H9 (cell line): ENCODE results near the gene ITGB3. TPM values are rescaled to one million over a fixed set of nuclear protein-coding genes. Genes with fewer than 3 reads are reported as not detected.

ENCODE experiments used
- DNase-seq: peaks from one replicate; pipeline ENCODE4 v3.0.0-alpha.2; 2017
- H2AFZ ChIP-seq: one replicate; pipeline ENCODE4 v1.6.1; 2013; ENCODE audit warnings: mild to moderate bottlenecking, low read length, control low read depth, moderate library complexity
- H2AK5ac ChIP-seq: 2 replicates; pipeline ENCODE4 v1.6.1; 2013; ENCODE audit warnings: low read length, control low read depth, mixed read lengths; ENCODE audit not compliant: insufficient read length
- H2BK120ac ChIP-seq: one replicate; pipeline ENCODE4 v1.6.1; 2013; ENCODE audit warnings: low read depth, mild to moderate bottlenecking, low read length, control low read depth, inconsistent platforms; ENCODE audit not compliant: poor library complexity, severe bottlenecking
- H2BK12ac ChIP-seq: 2 replicates; pipeline ENCODE4 v1.6.1; 2013; ENCODE audit warnings: low read length, control low read depth, mixed read lengths, low read depth; ENCODE audit not compliant: insufficient read length
- H2BK15ac ChIP-seq: 2 replicates; pipeline ENCODE4 v1.6.1; 2013; ENCODE audit warnings: low read depth, low read length, control low read depth
- H2BK20ac ChIP-seq: one replicate; pipeline ENCODE4 v1.6.1; 2013; ENCODE audit warnings: low read depth, mild to moderate bottlenecking, low read length, control low read depth, inconsistent platforms; ENCODE audit not compliant: poor library complexity, severe bottlenecking
- H2BK5ac ChIP-seq: 2 replicates; pipeline ENCODE4 v1.6.1; 2013; ENCODE audit warnings: low read length, control low read depth, mixed read lengths; ENCODE audit not compliant: insufficient read length
- H3K14ac ChIP-seq: 2 replicates; pipeline ENCODE4 v1.6.1; 2013; ENCODE audit warnings: low read length, control low read depth; ENCODE audit not compliant: insufficient read depth
- H3K18ac ChIP-seq: 2 replicates; pipeline ENCODE4 v1.6.1; 2013; ENCODE audit warnings: low read depth, mild to moderate bottlenecking, mixed read lengths, low read length, control low read depth; ENCODE audit not compliant: insufficient read length
- H3K23ac ChIP-seq: 2 replicates; pipeline ENCODE4 v1.6.1; 2013; ENCODE audit warnings: low read length, control low read depth, mixed read lengths, low read depth; ENCODE audit not compliant: insufficient read length
- H3K23me2 ChIP-seq: 2 replicates; pipeline ENCODE4 v1.6.1; 2013; ENCODE audit warnings: low read depth, mild to moderate bottlenecking, mixed read lengths, low read length, control low read depth; ENCODE audit not compliant: insufficient read length, poor library complexity, severe bottlenecking
- H3K27ac ChIP-seq: 2 replicates; pipeline ENCODE4 v1.5.1; 2013; ENCODE audit warnings: low read length, control low read depth, mixed read lengths, low read depth; ENCODE audit not compliant: insufficient read length
- H3K27me3 ChIP-seq: 2 replicates; pipeline ENCODE4 v1.6.1; 2013; ENCODE audit warnings: low read length, control low read depth, inconsistent platforms; ENCODE audit not compliant: insufficient read depth
- H3K4ac ChIP-seq: 2 replicates; pipeline ENCODE4 v1.6.1; 2013; ENCODE audit warnings: low read depth, mild to moderate bottlenecking, control low read depth, inconsistent platforms, low read length, moderate library complexity
- H3K4me1 ChIP-seq: 2 replicates; pipeline ENCODE4 v1.6.1; 2013; ENCODE audit warnings: low read length, control low read depth, inconsistent platforms; ENCODE audit not compliant: insufficient read depth
- H3K4me2 ChIP-seq: 2 replicates; pipeline ENCODE4 v1.6.1; 2013; ENCODE audit warnings: low read length, control low read depth, mixed read lengths; ENCODE audit not compliant: insufficient read length, insufficient read depth
- H3K56ac ChIP-seq: 2 replicates; pipeline ENCODE4 v1.6.1; 2013; ENCODE audit warnings: low read depth, mild to moderate bottlenecking, mixed read lengths, low read length, control low read depth; ENCODE audit not compliant: insufficient read length
- H3K79me1 ChIP-seq: 2 replicates; pipeline ENCODE4 v1.6.1; 2013; ENCODE audit warnings: low read depth, mild to moderate bottlenecking, moderate library complexity, low read length, control low read depth, inconsistent platforms; ENCODE audit not compliant: insufficient read depth, poor library complexity, severe bottlenecking
- H3K79me2 ChIP-seq: 2 replicates; pipeline ENCODE4 v1.6.1; 2013; ENCODE audit warnings: low read length, control low read depth, inconsistent platforms; ENCODE audit not compliant: insufficient read depth
- H3K9ac ChIP-seq: 2 replicates; pipeline ENCODE4 v1.6.1; 2013; ENCODE audit warnings: low read length, control low read depth, mixed read lengths; ENCODE audit not compliant: insufficient read length; ENCODE audit errors: extremely low read depth
- H3K9me3 ChIP-seq: one replicate; pipeline ENCODE4 v1.6.1; 2013; ENCODE audit warnings: low read depth, low read length, inconsistent platforms; ENCODE audit not compliant: control insufficient read depth
- H3T11ph ChIP-seq: one replicate; pipeline ENCODE4 v1.6.1; 2013; ENCODE audit warnings: mild to moderate bottlenecking, low read length, control low read depth, inconsistent platforms
- H4K20me1 ChIP-seq: one replicate; pipeline ENCODE4 v1.6.1; 2013; ENCODE audit not compliant: control insufficient read depth, insufficient read length, insufficient read depth
- H4K5ac ChIP-seq: 2 replicates; pipeline ENCODE4 v1.6.1; 2013; ENCODE audit warnings: low read depth, mild to moderate bottlenecking, mixed read lengths, low read length, control low read depth; ENCODE audit not compliant: insufficient read length
- H4K8ac ChIP-seq: replicated peaks from 2 replicates; pipeline ENCODE4 v1.6.1; 2013; ENCODE audit warnings: low read length, control low read depth, mixed read lengths, low read depth; ENCODE audit not compliant: insufficient read length
- H4K91ac ChIP-seq: 2 replicates; pipeline ENCODE4 v1.6.1; 2013; ENCODE audit warnings: low read depth, mild to moderate bottlenecking, moderate library complexity, mixed read lengths, low read length, control low read depth; ENCODE audit not compliant: insufficient read length
- H3K27ac Mint-ChIP-seq, 3 experiments: 2 replicates in 2 of 3; 3 replicates in 1 of 3; pipeline ENCODE4 v1.8.0; 2020 to 2021; ENCODE audit warnings: mixed read lengths in 3 of 3, mild to moderate bottlenecking in 1 of 3, moderate library complexity in 1 of 3
- H3K27me3 Mint-ChIP-seq: 2 replicates; pipeline ENCODE4 v1.8.0; 2021; ENCODE audit warnings: low read depth, mild to moderate bottlenecking, moderate library complexity, mixed read lengths
- H3K36me3 Mint-ChIP-seq, 3 experiments: 2 replicates in 2 of 3; 3 replicates in 1 of 3; pipeline ENCODE4 v1.8.0; 2020 to 2021; ENCODE audit warnings: low read depth in 3 of 3, mixed read lengths in 3 of 3; ENCODE audit not compliant: insufficient read depth in 1 of 3
- H3K4me1 Mint-ChIP-seq, 2 experiments: 2 replicates each; pipeline ENCODE4 v1.8.0; 2020; ENCODE audit warnings: mixed read lengths in 2 of 2
- H3K4me3 Mint-ChIP-seq, 2 experiments: 2 replicates in 1 of 2; 3 replicates in 1 of 2; pipeline ENCODE4 v1.8.0; 2020 to 2021; ENCODE audit warnings: mild to moderate bottlenecking in 2 of 2, mixed read lengths in 2 of 2, moderate library complexity in 1 of 2
- H3K9me3 Mint-ChIP-seq, 2 experiments: 2 replicates in 1 of 2; 3 replicates in 1 of 2; pipeline ENCODE4 v1.8.0; 2020; ENCODE audit warnings: mild to moderate bottlenecking in 2 of 2, mixed read lengths in 2 of 2, moderate library complexity in 1 of 2
- WGBS: extraction: QIAGEN DNeasy Blood & Tissue Kit; methylation state at CpG from one replicate; pipeline ENCODE4 v1.1.7; 2013; ENCODE audit warnings: missing lambda C conversion rate, low lambda C conversion rate, mixed read lengths; ENCODE audit not compliant: insufficient read length; ENCODE audit errors: extremely low coverage; 5-methylcytosine and 5-hydroxymethylcytosine counted together
- total RNA-seq: library from RNA; stranded (reverse); gene quantifications from 2 replicates; pipeline ENCODE4 v1.2.1, GENCODE V29; 2021
- TF ChIP-seq, protein P1 (sequence below): fragments of 200-600 bp; sonication (generic); conservative IDR thresholded peaks from 3 replicates; pipeline ENCODE4 v1.8.0; 2021; ENCODE audit warnings: antibody characterized with exemption, mild to moderate bottlenecking

Gene ITGB3
- total RNA-seq, 1 experiment from 2014 or later, result not detected

DNA sequence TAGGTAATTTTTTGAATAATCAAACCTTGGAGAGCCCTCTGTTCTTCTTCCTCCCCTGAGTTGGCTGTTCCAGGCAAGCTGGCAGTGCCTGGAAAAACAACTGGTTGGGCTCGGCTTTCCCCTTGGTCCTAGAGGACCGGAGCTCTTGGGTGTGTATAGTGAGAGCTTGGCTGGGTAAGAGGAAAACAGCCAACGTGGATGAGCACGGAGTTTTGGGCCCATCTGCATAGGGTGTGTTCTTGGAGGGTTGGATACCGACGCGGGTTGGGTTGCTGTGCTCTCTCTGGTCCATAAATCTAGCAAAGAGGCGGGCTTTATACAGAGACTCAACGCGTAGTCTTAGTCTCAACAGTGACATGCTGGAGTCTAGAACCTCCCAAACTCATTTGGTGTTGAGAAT, 23.2 kb downstream of the ITGB3 start:
- H4K8ac ChIP-seq, result no peak overlapping the region
- H2BK120ac ChIP-seq, result no peak overlapping the region
- no peak overlapping the region for H3T11ph ChIP-seq
- no peak overlapping the region for H2BK20ac ChIP-seq
- no peak overlapping the region for H3K9ac ChIP-seq
- H2AK5ac ChIP-seq, result no peak overlapping the region
- H3K79me2 ChIP-seq, result no peaks in the 10 kb centered on the region
- H3K4me1 ChIP-seq, result peaks cover 21% of the 10 kb centered on the region
- 0 out of 2 replicates have a peak, but pooled peaks cover 2% of the 10 kb centered on the region for H3K27me3 ChIP-seq
- no peak overlapping the region for H2AFZ ChIP-seq
- no peaks in the 10 kb centered on the region for H3K9me3 ChIP-seq
- no peak overlapping the region for H3K4ac ChIP-seq
- H4K91ac ChIP-seq, result no peak overlapping the region
- H3K23ac ChIP-seq, result no peak overlapping the region
- H3K18ac ChIP-seq, result no peak overlapping the region
- H3K14ac ChIP-seq, result no peak overlapping the region
- H2BK15ac ChIP-seq, result no peak overlapping the region
- no peak overlapping the region for H3K56ac ChIP-seq
- Mint-ChIP-seq H3K36me3 (no peaks in the 10 kb centered on the region), H3K4me1 (peaks cover 43% of the 10 kb centered on the region in 2 experiments), H3K27ac (peak overlapping the region in 2 of 3 experiments; percentile 17 to 58; a peak in 2 of 7 replicates), H3K4me3 (no peak overlapping the region), H3K9me3 (no peaks in the 10 kb centered on the region; a peak in 1 of 5 replicates), H3K27me3 (peaks cover 6% of the 10 kb centered on the region)
- no peaks in the 10 kb centered on the region for H4K20me1 ChIP-seq
- H3K23me2 ChIP-seq, result no peaks in the 10 kb centered on the region
- peak; percentile 77 for DNase-seq
- no peak overlapping the region for H4K5ac ChIP-seq
- TF ChIP-seq, protein P1, sequence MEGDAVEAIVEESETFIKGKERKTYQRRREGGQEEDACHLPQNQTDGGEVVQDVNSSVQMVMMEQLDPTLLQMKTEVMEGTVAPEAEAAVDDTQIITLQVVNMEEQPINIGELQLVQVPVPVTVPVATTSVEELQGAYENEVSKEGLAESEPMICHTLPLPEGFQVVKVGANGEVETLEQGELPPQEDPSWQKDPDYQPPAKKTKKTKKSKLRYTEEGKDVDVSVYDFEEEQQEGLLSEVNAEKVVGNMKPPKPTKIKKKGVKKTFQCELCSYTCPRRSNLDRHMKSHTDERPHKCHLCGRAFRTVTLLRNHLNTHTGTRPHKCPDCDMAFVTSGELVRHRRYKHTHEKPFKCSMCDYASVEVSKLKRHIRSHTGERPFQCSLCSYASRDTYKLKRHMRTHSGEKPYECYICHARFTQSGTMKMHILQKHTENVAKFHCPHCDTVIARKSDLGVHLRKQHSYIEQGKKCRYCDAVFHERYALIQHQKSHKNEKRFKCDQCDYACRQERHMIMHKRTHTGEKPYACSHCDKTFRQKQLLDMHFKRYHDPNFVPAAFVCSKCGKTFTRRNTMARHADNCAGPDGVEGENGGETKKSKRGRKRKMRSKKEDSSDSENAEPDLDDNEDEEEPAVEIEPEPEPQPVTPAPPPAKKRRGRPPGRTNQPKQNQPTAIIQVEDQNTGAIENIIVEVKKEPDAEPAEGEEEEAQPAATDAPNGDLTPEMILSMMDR, result no peak
- H3K4me2 ChIP-seq, result no peak overlapping the region
- no peak overlapping the region for H2BK5ac ChIP-seq
- no peaks in the 10 kb centered on the region for H3K79me1 ChIP-seq
- H2BK12ac ChIP-seq, result no peak overlapping the region
- WGBS, result no CpG with 5 or more reads among the region's 10 CpGs
- no peak overlapping the region for H3K27ac ChIP-seq
